ENCODE results near the gene SNAPIN. TPM values are rescaled to one million over a fixed set of nuclear protein-coding genes. Genes with fewer than 3 reads are reported as not detected.
A peak's percentile ranks its signal among the peaks of the same experiment; 100 is the strongest.
"Not testable (repeated sequence)": the region's sequence is repeated elsewhere in the genome, so short reads cannot be mapped to it uniquely, and the experiment has no call there.

SNAPIN gene
- total RNA-seq, 2 donors from 2014 or later, result 64.9 to 73.0 TPM

DNA sequence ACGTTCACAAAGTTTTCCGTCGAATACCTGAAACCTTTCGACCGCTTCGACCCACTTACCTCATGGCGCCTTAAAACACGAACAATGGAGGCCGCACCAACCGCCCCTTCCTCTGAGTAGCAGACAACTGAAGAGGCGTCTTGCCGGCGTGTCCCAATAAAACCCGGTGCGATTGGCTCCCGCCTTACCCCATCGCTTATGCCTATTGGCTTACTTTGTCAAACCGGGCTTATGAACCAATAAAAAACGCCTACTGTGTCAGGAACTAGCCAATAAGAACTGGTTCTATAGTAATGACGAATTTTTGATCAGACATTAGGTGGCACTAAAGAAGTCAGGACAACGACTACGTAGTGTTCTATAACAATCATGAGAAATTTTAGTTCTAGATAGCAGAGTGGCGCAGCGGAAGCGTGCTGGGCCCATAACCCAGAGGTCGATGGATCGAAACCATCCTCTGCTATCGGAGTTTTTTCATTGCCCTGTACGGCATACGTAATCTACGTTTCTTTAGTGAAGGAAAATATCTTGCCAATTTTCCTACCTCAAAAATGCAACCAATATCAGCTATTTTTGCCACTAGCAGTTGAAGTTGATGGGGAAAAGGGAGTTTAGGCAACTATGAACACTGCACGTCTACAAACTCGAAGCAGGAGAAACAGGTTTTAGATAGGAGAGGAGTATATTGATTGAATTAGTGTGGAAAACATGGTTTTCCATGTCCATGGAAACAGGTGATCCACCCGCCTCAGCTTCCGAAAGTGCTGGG is 12.5 kb downstream of the SNAPIN start, which contains the start of gene ILF2:
ILF2 (minus strand) TSS at position 135 of the 769 bp plus-strand sequence; CDS start at position 64, 71 bp downstream.
- Histone ChIP-seq H3K27ac (peak within 1 kb of the TSS; percentile 79 to 83), H3K9me3 (no peaks in the 10 kb centered on the region), H3K4me3 (peak within 1 kb of the TSS; percentile 62 to 77), H3K27me3 (replicated peaks; ENCODE audit: insufficient read depth) (no peaks in the 10 kb centered on the region), H3K4me1 (replicated peaks) (peaks cover 8% of the 10 kb centered on the region), H3K36me3 (peaks cover 5 to 9% of the 10 kb centered on the region in 2 donors)
- intact Hi-C loops (cut with DNase I), result loop anchor here (5.0 kb wide), 1 partner anchor 99 kb away; no protein-coding TSS in a partner anchor
- TF ChIP-seq, protein P1, sequence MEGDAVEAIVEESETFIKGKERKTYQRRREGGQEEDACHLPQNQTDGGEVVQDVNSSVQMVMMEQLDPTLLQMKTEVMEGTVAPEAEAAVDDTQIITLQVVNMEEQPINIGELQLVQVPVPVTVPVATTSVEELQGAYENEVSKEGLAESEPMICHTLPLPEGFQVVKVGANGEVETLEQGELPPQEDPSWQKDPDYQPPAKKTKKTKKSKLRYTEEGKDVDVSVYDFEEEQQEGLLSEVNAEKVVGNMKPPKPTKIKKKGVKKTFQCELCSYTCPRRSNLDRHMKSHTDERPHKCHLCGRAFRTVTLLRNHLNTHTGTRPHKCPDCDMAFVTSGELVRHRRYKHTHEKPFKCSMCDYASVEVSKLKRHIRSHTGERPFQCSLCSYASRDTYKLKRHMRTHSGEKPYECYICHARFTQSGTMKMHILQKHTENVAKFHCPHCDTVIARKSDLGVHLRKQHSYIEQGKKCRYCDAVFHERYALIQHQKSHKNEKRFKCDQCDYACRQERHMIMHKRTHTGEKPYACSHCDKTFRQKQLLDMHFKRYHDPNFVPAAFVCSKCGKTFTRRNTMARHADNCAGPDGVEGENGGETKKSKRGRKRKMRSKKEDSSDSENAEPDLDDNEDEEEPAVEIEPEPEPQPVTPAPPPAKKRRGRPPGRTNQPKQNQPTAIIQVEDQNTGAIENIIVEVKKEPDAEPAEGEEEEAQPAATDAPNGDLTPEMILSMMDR (IDR thresholded peaks at IDR 0.05), result peak in 1 of 4 experiments; percentile 34
- TF ChIP-seq POLR2AphosphoS5 (IDR thresholded peaks at IDR 0.05) (peak; percentile 97), POLR2A (IDR thresholded peaks at IDR 0.05) (peak; percentile 87)
- peak; percentile 98 for DNase-seq (ENCODE audit: low spot score)
- WGBS, result under 1% methylated on average over 35 of the region's 35 CpGs

- intact Hi-C loops (cut with DNase I), result loop anchor here (5.0 kb wide), 1 partner anchor 99 kb away; no protein-coding TSS in a partner anchor
- H3K9me3 ChIP-seq; DNase-seq (ENCODE audit: low spot score); H3K36me3 ChIP-seq; H3K27me3 ChIP-seq (replicated peaks; ENCODE audit: insufficient read depth); H3K4me1 ChIP-seq (replicated peaks): not testable (repeated sequence)
- Histone ChIP-seq H3K4me3 (peak overlapping the region; percentile 40 to 77), H3K27ac (peak overlapping the region; percentile 79 to 83)
- TF ChIP-seq, protein P1 (IDR thresholded peaks at IDR 0.05), result peak in 1 of 4 experiments; percentile 17
- 6% methylated on average over 28 of the region's 28 CpGs for WGBS
These were observed 13.3 kb downstream of the SNAPIN start for GRCh38 chr1:153671628-153672353.

GRCh38 chr1:153673511-153673910 is 15.0 kb downstream of the SNAPIN start:
- WGBS, result 95% methylated on average over 2 of the region's 2 CpGs

DNA sequence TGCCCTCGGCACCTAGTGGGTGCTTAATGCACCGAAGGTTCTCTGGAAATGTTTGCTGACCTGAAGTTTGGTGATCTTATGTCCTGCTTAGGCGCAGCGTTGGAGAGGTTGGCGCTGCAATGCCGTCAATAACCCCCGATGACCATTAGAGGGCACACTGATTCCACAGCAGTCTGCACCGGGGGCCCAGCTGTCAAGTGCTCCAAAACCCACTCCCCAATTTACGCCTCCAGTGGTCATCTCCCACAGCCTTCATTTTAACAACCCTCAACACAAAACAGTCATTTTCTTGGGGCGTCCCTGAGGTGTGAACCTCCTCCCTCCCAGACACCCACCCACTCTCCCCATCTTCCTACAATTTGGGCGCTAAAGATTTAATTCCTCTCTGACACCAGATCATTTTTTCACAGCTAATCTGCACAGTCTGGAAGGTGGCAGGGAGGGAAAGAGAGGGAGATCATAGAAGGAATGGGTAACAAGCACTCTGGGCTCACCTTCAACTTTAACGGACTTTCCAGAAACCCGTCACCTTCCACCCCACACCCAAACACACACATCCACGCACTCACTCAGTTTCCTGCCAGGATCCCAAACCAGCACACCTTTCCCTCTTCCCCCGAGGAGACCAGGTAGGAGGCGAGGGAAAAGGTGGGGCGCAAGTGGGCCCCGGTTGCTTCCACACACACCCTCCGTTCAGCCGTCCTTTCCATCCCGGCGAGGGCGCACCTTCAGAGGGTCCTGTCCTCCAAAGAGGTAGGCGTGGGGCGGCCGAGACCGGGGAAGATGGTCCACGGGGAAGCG is 19.4 kb downstream of the SNAPIN start:
- peak; percentile 38 for DNase-seq (ENCODE audit: low spot score)
- H3K27me3 ChIP-seq (replicated peaks; ENCODE audit: insufficient read depth), result no peaks in the 10 kb centered on the region
- peak overlapping the region; percentile 24 to 33 for H3K4me3 ChIP-seq
- no peaks in the 10 kb centered on the region for H3K9me3 ChIP-seq
- no peak overlapping the region for H3K27ac ChIP-seq
- no peaks in the 10 kb centered on the region for H3K36me3 ChIP-seq
- 2% methylated on average over 29 of the region's 29 CpGs for WGBS
- TF ChIP-seq POLR2A (IDR thresholded peaks at IDR 0.05) (no peak), POLR2AphosphoS5 (IDR thresholded peaks at IDR 0.05) (no peak)
- TF ChIP-seq, protein P1 (IDR thresholded peaks at IDR 0.05), result peak; percentile 48 to 75 (median 65)
- no peaks in the 10 kb centered on the region for H3K4me1 ChIP-seq (replicated peaks)
- intact Hi-C loops (cut with DNase I), result loop anchor here (2.0 to 5.0 kb wide), 3 partner anchors 71 to 309 kb away; partner anchors contain the start of gene RAB13

More at GRCh38 chr1:153673511-153673910, 15.0 kb downstream of the SNAPIN start:
- intact Hi-C loops (cut with DNase I), result loop anchor here (5.0 kb wide), 1 partner anchor 101 kb away; no protein-coding TSS in a partner anchor
- TF ChIP-seq POLR2AphosphoS5 (IDR thresholded peaks at IDR 0.05) (no peak), POLR2A (IDR thresholded peaks at IDR 0.05) (no peak)
- TF ChIP-seq, protein P1 (IDR thresholded peaks at IDR 0.05), result no peak
- H3K4me3 ChIP-seq, result no peak overlapping the region
- DNase-seq (ENCODE audit: low spot score), result no peak
- H3K27ac ChIP-seq, result no peak overlapping the region
- H3K27me3 ChIP-seq (replicated peaks; ENCODE audit: insufficient read depth), result no peaks in the 10 kb centered on the region
- H3K4me1 ChIP-seq (replicated peaks), result peaks cover 8% of the 10 kb centered on the region
- H3K36me3 ChIP-seq, result no peaks in the 10 kb centered on the region
- H3K9me3 ChIP-seq, result no peaks in the 10 kb centered on the region
